NCI-H446 (cell line): ENCODE results near the gene CLPSL2.

ENCODE experiments used
- DNase-seq, 2 experiments: peaks; one replicate each; lab custom pipeline; 2025; lab: John Stamatoyannopoulos, UW

Gene CLPSL2

GRCh38 chr6:35746516-35746915 lies 29.9 kb upstream of the CLPSL2 start:
- DNase-seq = no peak

GRCh38 chr6:35747877-35748276 lies 28.5 kb upstream of the CLPSL2 start:
- DNase-seq = no peak

- DNase-seq = no peak
Observed at GRCh38 chr6:35750557-35750956, 25.8 kb upstream of the CLPSL2 start.

- no peak for DNase-seq
Observed at GRCh38 chr6:35751594-35751993, 24.8 kb upstream of the CLPSL2 start.

GRCh38 chr6:35752330-35752729 lies 24.1 kb upstream of the CLPSL2 start:
- no peak for DNase-seq

- DNase-seq = peak; percentile 75 to 89
Observed at GRCh38 chr6:35754452-35755277, 21.7 kb upstream of the CLPSL2 start.

- no peak for DNase-seq
Observed at GRCh38 chr6:35755278-35755924, 21.0 kb upstream of the CLPSL2 start.

- DNase-seq = peak; percentile 12 to 50
Observed at GRCh38 chr6:35757456-35758123, 18.8 kb upstream of the CLPSL2 start.

GRCh38 chr6:35759426-35759825 lies 17.0 kb upstream of the CLPSL2 start:
- DNase-seq = no peak

GRCh38 chr6:35765739-35766138 lies 10.7 kb upstream of the CLPSL2 start:
- DNase-seq = no peak

GRCh38 chr6:35769211-35769610 lies 7.2 kb upstream of the CLPSL2 start:
- DNase-seq = no peak

GRCh38 chr6:35771343-35771627 lies 5.1 kb upstream of the CLPSL2 start:
- no peak for DNase-seq

- DNase-seq = no peak
Observed at GRCh38 chr6:35774116-35774794, 2.1 kb upstream of the CLPSL2 start.

- DNase-seq = no peak
Observed at GRCh38 chr6:35775031-35775430, 1.4 kb upstream of the CLPSL2 start.

- DNase-seq = no peak
Observed at GRCh38 chr6:35777356-35778102, 1.1 kb downstream of the CLPSL2 start.

GRCh38 chr6:35778437-35778836 lies 2.0 kb downstream of the CLPSL2 start:
- DNase-seq = no peak

- DNase-seq = no peak
Observed at GRCh38 chr6:35780719-35781118, 4.3 kb downstream of the CLPSL2 start, which contains the start of gene CLPSL1. TSS of gene CLPSL1 (plus strand) at chr6:35781019. CDS start at chr6:35781111, 92 bp downstream.

- DNase-seq = no peak
Observed at GRCh38 chr6:35781290-35781689, 4.9 kb downstream of the CLPSL2 start.

GRCh38 chr6:35782424-35782823 lies 6.0 kb downstream of the CLPSL2 start:
- no peak for DNase-seq

- no peak for DNase-seq
Observed at GRCh38 chr6:35784200-35784599, 7.8 kb downstream of the CLPSL2 start.

- no peak for DNase-seq
Observed at GRCh38 chr6:35786272-35786671, 9.9 kb downstream of the CLPSL2 start.

GRCh38 chr6:35786810-35787209 lies 10.4 kb downstream of the CLPSL2 start:
- DNase-seq = no peak
